K562 (cell line): ENCODE measurements around the gene TMEM245.

Experiments used
- CAMTA2 ChIP-seq: fragments of 250-450 bp; sonication (Bioruptor Pico); conservative IDR thresholded peaks from 2 replicates; pipeline ENCODE4 v1.5.1; 2022
- ELF4 ChIP-seq: fragments of 450-650 bp; formaldehyde crosslinking; IDR thresholded peaks from 2 replicates; pipeline ENCODE4 v1.4.0; 2022; ENCODE audit warnings: missing genetic modification characterization
- U2AF2 ChIP-seq: fragments of 200-400 bp; formaldehyde crosslinking; optimal IDR thresholded peaks from 2 replicates; pipeline ENCODE3; 2017; ENCODE audit warnings: low read depth, mild to moderate bottlenecking, low read length
- ZBTB8A ChIP-seq: fragments of 450-650 bp; IDR thresholded peaks from 2 replicates; pipeline ENCODE4 v1.6.1; 2018; ENCODE audit warnings: mild to moderate bottlenecking, moderate library complexity; ENCODE audit not compliant: partially characterized antibody
- ZFPM2 ChIP-seq: fragments of 250-450 bp; sonication (Bioruptor Pico); IDR thresholded peaks from 2 replicates; pipeline ENCODE4 v1.5.1; 2022; ENCODE audit warnings: mild to moderate bottlenecking
- ZNF274 ChIP-seq: IDR thresholded peaks from 2 replicates; pipeline ENCODE4 v1.6.1; 2011; ENCODE audit warnings: low read depth, mild to moderate bottlenecking, low read length, moderate library complexity, borderline replicate concordance
- ZNF830 ChIP-seq: fragments of 250-450 bp; sonication (Bioruptor Pico); IDR thresholded peaks from 2 replicates; pipeline ENCODE4 v1.5.0; 2021; ENCODE audit warnings: mild to moderate bottlenecking
- TF ChIP-seq, protein P1 (sequence below): fragments of 450-650 bp; IDR thresholded peaks from 2 replicates; pipeline ENCODE4 v1.6.1; 2016; ENCODE audit warnings: borderline replicate concordance

DNA sequence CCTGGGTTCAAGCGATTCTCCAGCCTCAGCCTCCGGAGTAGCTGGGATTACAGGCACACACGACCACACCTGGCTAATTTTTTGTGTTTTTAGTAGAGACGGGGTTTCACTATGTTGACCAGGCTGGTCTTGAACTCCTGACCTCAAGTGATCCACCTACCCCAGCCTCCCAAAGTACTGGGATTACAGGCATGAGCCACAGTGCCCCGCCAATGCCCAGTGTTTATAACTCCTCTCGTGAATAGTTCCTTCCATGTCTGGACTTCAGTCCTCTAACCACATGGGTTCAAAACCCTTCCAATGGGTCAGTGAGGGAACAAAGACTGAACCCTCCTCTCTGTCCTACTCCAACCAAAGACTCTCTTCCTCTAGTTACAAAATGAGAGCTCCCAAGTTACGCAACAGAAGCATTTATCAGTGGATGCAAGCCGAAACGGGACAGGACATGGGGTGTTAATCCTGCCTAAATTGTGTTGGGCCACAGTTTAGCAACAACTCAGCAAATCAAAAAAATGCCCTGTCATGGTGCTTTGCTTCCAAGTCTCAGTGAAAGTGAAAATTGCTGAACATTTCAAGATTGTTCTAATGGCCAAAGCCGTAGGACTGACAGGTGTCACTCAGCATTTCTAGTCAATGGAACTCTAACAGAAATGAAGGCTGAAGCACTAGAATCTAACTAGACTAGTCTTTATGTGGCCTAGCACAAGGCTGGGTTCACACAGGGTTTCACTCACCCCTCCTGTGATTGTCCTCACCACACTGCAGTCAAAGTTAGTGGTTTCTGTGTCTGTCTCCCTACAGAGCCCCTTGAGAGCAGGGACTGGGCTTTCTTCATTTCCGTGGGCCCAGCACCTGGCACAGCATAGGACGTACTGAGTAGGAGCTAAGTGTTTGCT is 3.2 kb upstream of the TMEM245 start:
- TF ChIP-seq ZNF830 (CRISPR knock-in tag) = no peak
- TF ChIP-seq U2AF2 = no peak
- TF ChIP-seq ELF4 (CRISPR knock-in tag) = 0 out of 2 replicates have a peak, but pooled peaks have one; percentile 21
- no peak for TF ChIP-seq CAMTA2
- no peak for TF ChIP-seq ZNF274
- TF ChIP-seq, protein P1, sequence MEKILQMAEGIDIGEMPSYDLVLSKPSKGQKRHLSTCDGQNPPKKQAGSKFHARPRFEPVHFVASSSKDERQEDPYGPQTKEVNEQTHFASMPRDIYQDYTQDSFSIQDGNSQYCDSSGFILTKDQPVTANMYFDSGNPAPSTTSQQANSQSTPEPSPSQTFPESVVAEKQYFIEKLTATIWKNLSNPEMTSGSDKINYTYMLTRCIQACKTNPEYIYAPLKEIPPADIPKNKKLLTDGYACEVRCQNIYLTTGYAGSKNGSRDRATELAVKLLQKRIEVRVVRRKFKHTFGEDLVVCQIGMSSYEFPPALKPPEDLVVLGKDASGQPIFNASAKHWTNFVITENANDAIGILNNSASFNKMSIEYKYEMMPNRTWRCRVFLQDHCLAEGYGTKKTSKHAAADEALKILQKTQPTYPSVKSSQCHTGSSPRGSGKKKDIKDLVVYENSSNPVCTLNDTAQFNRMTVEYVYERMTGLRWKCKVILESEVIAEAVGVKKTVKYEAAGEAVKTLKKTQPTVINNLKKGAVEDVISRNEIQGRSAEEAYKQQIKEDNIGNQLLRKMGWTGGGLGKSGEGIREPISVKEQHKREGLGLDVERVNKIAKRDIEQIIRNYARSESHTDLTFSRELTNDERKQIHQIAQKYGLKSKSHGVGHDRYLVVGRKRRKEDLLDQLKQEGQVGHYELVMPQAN = 0 out of 2 replicates have a peak, but pooled peaks have one; percentile 38
- no peak for TF ChIP-seq ZFPM2 (CRISPR knock-in tag)
- no peak for TF ChIP-seq ZBTB8A
